ENCODE data around the gene CALD1. TPM values are rescaled to one million over a fixed set of nuclear protein-coding genes. Genes with fewer than 3 reads are reported as not detected.

CALD1 gene
- total and polyA plus RNA-seq, 10 donors, result 42.4 to 333 (median 212) TPM

GRCh38 chr7:134896073-134896472 is 116.6 kb downstream of the CALD1 start:
- 93 to 98% (median 96%) methylated on average over 4 of the region's 4 CpGs for WGBS, 5 donors
- intact Hi-C loops (cut with DNase I; ENCODE audit: low total_unique reads), result no loop called here
- DNase-seq, result no peak
- Histone ChIP-seq H3K4me3 (no peak overlapping the region), H3K36me3 (peaks cover 0 to 4% (median 0%) of the 10 kb centered on the region in 6 donors), H3K4me1 (peaks cover 0 to 32% (median 10%) of the 10 kb centered on the region in 6 donors), H3K27me3 (replicated peaks in 1 of 7) (peaks cover 0 to 10% (median 5%) of the 10 kb centered on the region in 7 donors), H3K9me3 (peaks cover 4 to 18% (median 15%) of the 10 kb centered on the region in 8 donors), H3K27ac (no peak overlapping the region)
- TF ChIP-seq POLR2AphosphoS5 (IDR thresholded peaks at IDR 0.05) (no peak), POLR2A (IDR thresholded peaks at IDR 0.05) (no peak), CTCF (IDR thresholded peaks at IDR 0.05 in 8 of 11, conservative IDR thresholded peaks at IDR 0.05 in 3 of 11) (no peak)

DNA sequence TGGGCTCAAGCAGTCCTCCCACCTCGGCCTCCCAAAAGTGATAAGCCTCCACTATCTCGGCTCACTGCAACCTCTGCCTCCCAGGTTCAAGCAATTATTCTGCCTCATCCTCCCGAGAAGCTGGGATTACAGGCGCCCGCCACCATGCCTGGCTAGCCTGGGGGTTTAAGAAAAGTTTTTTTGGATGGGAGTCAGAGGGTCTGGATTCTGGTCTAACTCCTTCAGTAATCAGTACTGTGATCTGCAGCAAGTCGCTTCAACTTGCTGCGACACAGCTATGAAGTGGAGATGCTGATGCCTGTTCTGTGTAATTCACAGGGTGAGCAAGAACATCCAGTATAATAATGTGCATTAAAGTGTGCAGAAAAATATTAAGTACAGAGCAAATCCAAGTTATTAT is 118.5 kb downstream of the CALD1 start:
- Histone ChIP-seq H3K36me3 (peaks cover 0 to 4% (median 0%) of the 10 kb centered on the region in 6 donors), H3K27ac (no peak overlapping the region), H3K4me3 (no peak overlapping the region), H3K4me1 (peaks cover 3 to 29% (median 12%) of the 10 kb centered on the region in 6 donors), H3K9me3 (peaks cover 4 to 18% (median 15%) of the 10 kb centered on the region in 8 donors), H3K27me3 (replicated peaks in 1 of 7) (no peaks in the 10 kb centered on the region)
- DNase-seq, result no peak
- 91 to 97% (median 96%) methylated on average over 7 of the region's 7 CpGs for WGBS, 5 donors
- intact Hi-C loops (cut with DNase I; ENCODE audit: low total_unique reads), result no loop called here
- TF ChIP-seq POLR2A (IDR thresholded peaks at IDR 0.05), result no peak

DNA sequence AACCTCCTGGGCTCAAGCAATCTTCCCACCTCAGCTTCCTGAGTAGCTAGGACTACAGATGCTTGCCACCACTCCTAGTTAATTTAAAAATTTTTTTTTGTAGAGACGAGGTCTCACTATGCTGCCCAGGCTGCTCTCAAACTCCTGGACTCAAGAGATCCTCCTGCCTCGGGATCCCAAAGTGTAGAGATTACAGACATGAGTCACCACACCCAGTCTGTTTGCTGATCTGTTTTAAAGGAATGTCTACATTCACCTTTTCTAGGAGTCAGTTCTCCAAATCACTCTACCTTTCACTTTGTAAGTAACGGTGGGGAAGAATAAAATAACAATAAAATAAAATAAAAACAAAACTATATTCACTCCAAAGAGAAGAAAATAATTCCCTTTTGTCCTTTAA is 120.3 kb downstream of the CALD1 start:
- Histone ChIP-seq H3K27ac (peak overlapping the region in 3 of 8 donors; percentile 2 to 29 (median 9)), H3K4me1 (peaks cover 3 to 34% (median 12%) of the 10 kb centered on the region in 6 donors), H3K4me3 (no peak overlapping the region), H3K36me3 (peaks cover 0 to 4% (median 0%) of the 10 kb centered on the region in 6 donors), H3K9me3 (peaks cover 4 to 18% (median 15%) of the 10 kb centered on the region in 8 donors), H3K27me3 (replicated peaks in 1 of 7) (no peaks in the 10 kb centered on the region)
- no peak for DNase-seq
- intact Hi-C loops (cut with DNase I; ENCODE audit: low total_unique reads), result no loop called here
- WGBS, 5 donors, result 67 to 91% (median 86%) methylated on average over 3 of the region's 3 CpGs
- no peak for TF ChIP-seq POLR2A (IDR thresholded peaks at IDR 0.05)
- TF ChIP-seq POLR2AphosphoS5 (IDR thresholded peaks at IDR 0.05), result no peak
- no peak for TF ChIP-seq CTCF (IDR thresholded peaks at IDR 0.05 in 8 of 11, conservative IDR thresholded peaks at IDR 0.05 in 3 of 11)

GRCh38 chr7:134900166-134900982 is 120.9 kb downstream of the CALD1 start:
- TF ChIP-seq POLR2A (IDR thresholded peaks at IDR 0.05) (no peak), CTCF (IDR thresholded peaks at IDR 0.05 in 8 of 11, conservative IDR thresholded peaks at IDR 0.05 in 3 of 11) (no peak), POLR2AphosphoS5 (IDR thresholded peaks at IDR 0.05) (no peak)
- Histone ChIP-seq H3K4me3 (no peak overlapping the region), H3K36me3 (peaks cover 0 to 4% (median 0%) of the 10 kb centered on the region in 6 donors), H3K9me3 (peaks cover 4 to 16% (median 14%) of the 10 kb centered on the region in 8 donors), H3K27ac (peak overlapping the region in 3 of 8 donors; percentile 2 to 29 (median 9)), H3K27me3 (replicated peaks in 1 of 7) (no peaks in the 10 kb centered on the region), H3K4me1 (peaks cover 3 to 41% (median 13%) of the 10 kb centered on the region in 6 donors)
- DNase-seq, result no peak
- intact Hi-C loops (cut with DNase I; ENCODE audit: low total_unique reads), result no loop called here
- WGBS, 5 donors, result 71 to 88% (median 81%) methylated on average over 9 of the region's 9 CpGs

All from spleen (tissue), 11 donors.